Measurements from ENCODE around the gene IQSEC3.

- TF ChIP-seq CTCF (IDR thresholded peaks at IDR 0.05) (no peak), POLR2A (IDR thresholded peaks at IDR 0.05) (no peak)
These were observed 124.3 kb downstream of the IQSEC3 start for GRCh38 chr12:190881-191280.

Measured in heart left ventricle (tissue), 13 donors.